OCI-LY7 (cell line): Measurements from ENCODE around the gene ALOX5AP.

Experiments
- EZH2phosphoT487 ChIP-seq: fragments of 200-600 bp; sonication (generic); IDR thresholded peaks from 2 replicates; pipeline ENCODE4 v1.6.1; 2018; ENCODE audit warnings: low read depth, borderline replicate concordance, mild to moderate bottlenecking, mixed run types, antibody characterized with exemption, low read length, moderate library complexity, mixed read lengths
- TF ChIP-seq, protein P1 (sequence below): fragments of 200-600 bp; sonication (generic); conservative IDR thresholded peaks from 2 replicates; pipeline ENCODE4 v1.5.1; 2014; ENCODE audit warnings: mild to moderate bottlenecking, antibody characterized with exemption, low read length, moderate library complexity, mixed read lengths

DNA sequence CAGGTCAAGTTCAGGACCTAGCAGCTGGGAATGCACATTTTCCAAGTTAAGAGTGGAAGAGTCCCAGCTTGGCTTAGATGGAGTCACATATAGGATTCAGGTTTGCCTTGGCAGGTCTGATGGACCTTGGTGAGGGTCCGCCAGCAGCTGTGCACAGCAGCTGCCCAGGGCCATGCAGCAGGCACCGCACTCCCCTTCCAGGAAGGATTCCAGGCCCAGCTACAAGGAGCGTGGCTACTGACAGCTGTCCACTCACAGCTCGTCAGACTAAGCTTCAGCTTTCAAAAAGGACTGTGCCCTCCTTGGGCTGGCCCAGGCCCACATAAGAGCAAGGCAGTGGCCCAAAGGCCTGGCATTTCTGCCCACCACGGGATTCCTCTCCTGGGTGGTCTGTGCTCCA is 68.4 kb downstream of the ALOX5AP start:
- TF ChIP-seq, protein P1, sequence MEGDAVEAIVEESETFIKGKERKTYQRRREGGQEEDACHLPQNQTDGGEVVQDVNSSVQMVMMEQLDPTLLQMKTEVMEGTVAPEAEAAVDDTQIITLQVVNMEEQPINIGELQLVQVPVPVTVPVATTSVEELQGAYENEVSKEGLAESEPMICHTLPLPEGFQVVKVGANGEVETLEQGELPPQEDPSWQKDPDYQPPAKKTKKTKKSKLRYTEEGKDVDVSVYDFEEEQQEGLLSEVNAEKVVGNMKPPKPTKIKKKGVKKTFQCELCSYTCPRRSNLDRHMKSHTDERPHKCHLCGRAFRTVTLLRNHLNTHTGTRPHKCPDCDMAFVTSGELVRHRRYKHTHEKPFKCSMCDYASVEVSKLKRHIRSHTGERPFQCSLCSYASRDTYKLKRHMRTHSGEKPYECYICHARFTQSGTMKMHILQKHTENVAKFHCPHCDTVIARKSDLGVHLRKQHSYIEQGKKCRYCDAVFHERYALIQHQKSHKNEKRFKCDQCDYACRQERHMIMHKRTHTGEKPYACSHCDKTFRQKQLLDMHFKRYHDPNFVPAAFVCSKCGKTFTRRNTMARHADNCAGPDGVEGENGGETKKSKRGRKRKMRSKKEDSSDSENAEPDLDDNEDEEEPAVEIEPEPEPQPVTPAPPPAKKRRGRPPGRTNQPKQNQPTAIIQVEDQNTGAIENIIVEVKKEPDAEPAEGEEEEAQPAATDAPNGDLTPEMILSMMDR = no peak
- TF ChIP-seq EZH2phosphoT487 = no peak
